ENCODE results near the gene DENND4A.
A peak's percentile ranks its signal among the peaks of the same experiment; 100 is the strongest.
"Not testable (repeated sequence)": the region's sequence is repeated elsewhere in the genome, so short reads cannot be mapped to it uniquely, and the experiment has no call there.

Gene DENND4A

DNA sequence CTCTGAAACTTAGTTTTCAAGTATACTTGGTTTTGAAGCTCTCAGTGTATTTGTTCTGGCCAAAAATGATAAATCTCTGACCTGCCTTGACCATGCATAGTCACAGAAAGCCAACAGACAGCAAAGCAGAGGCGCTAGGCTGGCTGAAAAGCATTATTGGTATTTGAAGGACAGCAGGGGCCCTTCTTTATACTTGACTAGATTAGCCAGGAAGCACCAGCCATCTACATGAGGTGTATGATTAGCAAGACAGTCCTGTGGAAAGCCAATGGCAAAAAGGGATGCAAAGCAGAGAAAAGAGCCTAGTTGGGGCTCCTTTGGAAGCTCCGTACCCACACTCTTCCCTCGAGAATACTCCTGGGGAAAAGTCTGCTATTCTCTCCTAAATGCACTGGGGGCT, 162.5 kb downstream of the DENND4A start:
- DNase-seq, result no peak

DNA sequence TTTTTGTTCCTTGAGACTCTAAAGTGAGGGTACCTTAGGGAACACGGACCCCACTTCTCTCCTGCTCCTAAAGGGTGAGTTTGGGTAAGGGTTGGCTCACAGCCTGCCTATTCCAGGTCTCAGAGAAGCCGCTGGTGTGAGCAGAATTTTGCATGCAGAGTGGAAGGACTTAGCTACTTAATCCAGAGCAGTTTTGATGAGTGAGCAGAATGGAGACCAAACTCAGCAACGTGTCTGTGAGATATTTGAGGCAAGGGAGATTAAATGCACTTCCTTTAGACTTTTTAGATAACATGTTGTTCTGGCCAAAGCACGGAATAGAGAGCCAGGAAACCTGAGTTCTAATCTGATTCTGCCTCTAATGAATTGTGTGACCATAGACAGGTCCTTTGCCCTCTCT, 165.2 kb downstream of the DENND4A start:
- DNase-seq, result no peak

GRCh38 chr15:65623103-65623502, 169.0 kb downstream of the DENND4A start:
- no peak for DNase-seq

DNA sequence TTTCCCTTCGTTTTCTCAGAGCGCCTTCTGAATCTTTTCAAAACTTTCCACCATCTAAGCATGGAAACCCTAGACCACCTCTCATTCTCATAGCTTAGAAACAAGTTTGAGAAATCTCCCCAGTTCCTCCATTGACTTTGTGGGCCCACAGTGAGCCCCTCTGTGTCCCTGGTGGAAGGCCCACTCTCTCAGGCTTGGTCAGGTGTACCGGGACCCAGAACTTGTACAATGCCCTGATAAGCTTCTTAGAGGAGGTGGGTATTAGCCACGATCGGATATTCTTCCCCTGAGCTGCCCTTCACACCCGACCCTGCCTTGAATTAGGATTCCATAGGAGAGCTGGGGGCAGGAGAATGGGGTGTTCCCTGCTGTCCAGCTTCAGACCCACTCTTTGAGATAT, 170.5 kb downstream of the DENND4A start, which contains the start of gene SLC24A1:
Gene SLC24A1, plus strand, starts transcription at position 301 of the 400 bp plus-strand sequence. CDS start 2,143 bp downstream, outside the sequence.
- no peak for DNase-seq

DNA sequence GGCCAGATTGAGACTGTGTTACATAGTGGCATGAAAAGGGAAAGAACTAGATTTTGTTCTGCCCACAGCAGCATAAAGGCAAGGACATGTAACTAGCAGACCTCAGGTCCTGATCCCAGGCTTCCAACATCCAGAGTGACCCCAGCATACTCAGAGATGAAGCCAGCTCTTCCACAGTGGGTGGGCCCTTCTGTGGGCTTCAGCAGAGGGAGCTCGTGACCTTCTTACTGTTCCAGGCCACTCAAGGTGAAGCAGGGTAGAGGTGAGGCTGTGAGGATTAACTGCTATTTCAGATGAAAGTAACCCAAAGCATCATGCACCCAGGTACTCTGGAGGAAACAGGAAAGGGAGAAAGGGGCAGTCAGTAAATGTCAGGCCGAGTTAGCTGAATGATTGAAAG, 171.3 kb downstream of the DENND4A start:
- DNase-seq, result no peak

GRCh38 chr15:65619626-65620290, 172.3 kb downstream of the DENND4A start:
- no peak for DNase-seq

DNA sequence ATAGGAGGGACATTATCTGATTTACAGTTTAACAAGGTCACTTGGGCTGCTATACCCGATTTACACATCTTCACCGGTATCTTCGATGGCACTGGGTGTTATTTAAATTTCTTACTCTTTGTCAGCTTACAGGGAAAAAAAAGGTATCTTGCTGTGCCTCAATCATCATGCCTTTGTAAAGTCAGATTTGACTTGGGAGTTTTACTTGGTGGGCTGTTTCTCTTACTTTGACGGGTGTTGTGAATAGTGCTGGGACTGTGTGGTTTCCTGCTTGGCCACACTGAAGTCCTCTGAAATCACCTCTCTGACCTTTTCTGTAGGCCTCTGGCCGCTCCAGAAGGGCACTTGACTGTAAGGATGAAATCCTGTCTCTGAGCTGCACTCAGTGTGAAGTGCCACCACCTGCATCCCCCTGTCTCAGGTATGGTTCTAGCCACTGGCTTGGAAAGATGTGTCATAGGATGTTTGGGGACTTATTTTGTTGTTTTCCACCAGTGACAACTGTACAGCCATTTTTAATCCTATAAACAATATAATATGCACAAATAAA, 173.5 kb downstream of the DENND4A start:
- no peak for DNase-seq

DNA sequence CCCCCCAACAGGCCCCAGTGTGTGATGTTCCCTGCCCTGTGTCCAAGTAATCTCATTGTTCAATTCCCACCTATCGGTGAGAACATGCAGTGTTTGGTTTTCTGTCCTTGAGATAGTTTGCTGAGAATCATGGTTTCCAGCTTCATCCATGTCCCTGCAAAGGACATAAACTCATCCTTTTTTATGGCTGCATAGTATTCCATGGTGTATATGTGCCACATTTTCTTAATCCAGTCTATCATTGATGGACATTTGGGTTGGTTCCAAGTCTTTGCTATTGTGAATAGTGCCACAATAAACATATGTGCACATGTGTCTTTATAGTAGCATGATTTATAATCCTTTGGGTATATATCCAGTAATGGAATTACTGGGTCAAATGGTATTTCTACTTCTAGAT, 176.2 kb downstream of the DENND4A start:
- DNase-seq, result not testable (repeated sequence)

DNA sequence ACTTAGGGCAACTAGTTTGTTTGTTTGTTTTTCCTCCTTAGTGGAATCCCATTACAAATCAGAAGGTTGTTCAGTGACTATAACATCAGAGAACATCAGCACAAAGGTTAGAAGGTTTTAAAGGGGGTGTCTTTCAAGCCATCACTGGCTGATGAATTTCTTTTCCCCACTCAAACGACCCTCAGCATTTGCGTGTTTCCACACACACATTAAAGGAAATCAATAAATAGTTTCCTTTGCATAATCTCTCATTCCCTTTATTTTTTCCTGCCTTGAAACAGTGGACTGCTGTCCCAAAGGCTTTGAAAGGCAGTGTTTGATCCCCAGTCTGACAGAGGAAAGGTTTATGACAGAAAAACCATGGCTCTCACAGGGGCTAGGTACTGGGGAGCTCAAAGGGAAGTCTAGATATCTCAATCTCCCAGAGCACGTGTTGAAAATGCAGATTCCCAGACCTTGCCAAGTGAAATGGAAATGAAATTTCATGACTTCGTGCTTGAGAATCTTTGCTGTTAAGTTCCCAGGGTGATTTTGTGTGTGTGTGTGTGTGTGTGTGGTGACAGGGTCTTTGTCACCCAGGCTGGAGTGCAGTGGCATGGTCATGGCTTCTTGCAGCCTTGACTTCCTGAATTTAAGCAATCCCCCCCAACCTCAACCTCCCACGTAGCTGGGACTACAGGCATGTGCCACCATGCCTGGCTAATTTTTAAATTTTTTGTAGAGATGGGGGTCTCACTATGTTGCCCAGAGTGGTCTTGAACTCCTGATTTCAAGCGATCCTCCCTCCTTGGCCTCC, 178.9 kb downstream of the DENND4A start:
- DNase-seq, result no peak

DNA sequence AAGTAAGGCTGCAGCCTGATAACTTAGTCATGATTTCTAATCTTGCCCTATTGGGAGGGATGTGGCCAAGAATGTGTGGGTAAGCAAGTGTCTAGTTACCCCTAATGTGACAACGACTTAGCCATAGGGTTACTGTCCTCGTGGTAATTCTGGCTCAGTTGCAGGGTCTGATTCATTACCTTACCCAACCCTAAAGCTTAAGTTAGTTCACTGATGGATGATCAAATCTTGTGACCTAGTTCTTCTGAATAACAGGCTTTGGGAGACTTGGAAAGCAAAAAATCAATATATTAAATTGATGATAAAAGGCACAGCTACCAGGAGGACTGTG, 179.5 kb downstream of the DENND4A start:
- no peak for DNase-seq

- DNase-seq, result no peak
Observed at GRCh38 chr15:65611888-65612615, 180.0 kb downstream of the DENND4A start.

DNA sequence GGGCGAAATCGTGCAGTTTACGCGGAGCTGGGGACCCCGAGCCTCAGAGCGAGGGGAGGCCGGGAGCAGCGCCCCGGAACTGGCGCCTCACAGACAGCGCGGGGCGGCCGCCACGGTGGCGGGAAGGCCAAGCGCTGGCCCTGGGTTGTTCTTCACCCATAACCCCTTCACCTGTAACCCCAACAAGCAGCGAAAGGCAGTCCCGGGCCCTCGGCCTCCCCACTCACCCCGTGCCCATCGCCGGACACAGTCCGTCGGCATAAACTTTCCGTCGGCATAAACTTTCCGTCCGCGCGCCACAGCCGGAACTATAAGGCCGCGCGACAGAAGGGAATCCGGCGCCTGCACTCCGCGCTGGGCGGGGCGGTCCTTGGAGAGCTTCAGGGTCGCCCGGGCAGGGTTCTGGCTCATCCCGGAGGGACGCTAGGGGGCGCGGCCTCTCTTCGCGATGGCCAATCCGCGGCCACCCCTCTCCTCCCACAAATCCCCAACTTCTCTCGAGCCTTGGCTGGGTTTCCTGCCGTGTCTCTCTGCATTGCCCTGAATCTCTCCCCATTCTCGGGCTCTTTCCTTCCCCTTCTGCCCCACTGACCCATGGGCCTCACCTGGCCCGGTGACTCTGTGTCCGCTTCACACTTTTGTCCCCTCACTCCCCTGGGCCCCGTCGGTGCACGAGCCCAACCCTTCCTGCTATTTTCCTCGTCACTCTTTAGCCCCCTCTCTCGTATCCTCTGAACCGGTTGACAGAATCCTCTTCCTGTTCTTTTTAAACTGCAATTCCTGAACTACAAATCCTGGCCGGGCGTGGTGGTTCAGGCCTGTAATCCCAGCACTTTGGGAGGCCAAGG, 181.0 kb downstream of the DENND4A start, which contains the start of gene INTS14:
Gene INTS14, minus strand, starts transcription at position 261 of the 848 bp plus-strand sequence. CDS start 3,751 bp downstream, outside the sequence.
- DNase-seq, result peak; percentile 89 to 98
